Peyer's patch (tissue), 4 donors: Measurements from ENCODE around the gene STOML1.

Experiments
- CTCF ChIP-seq, 6 experiments: fragments of 450-650 bp in 4 of 6; fragments of 200-600 bp in 2 of 6; sonication (generic) in 1 of 6; IDR thresholded peaks; one replicate each; pipeline ENCODE4 v1.5.1; 2017 to 2019; ENCODE audit warnings: antibody characterized with exemption in 6 of 6, mild to moderate bottlenecking in 3 of 6, moderate library complexity in 1 of 6
- POLR2A ChIP-seq, 2 donors: fragments of 450-650 bp; IDR thresholded peaks; one replicate each; pipeline ENCODE4 v1.5.1; 2017; ENCODE audit warnings: antibody characterized with exemption in 2 of 2, mild to moderate bottlenecking in 2 of 2, moderate library complexity in 2 of 2

DNA sequence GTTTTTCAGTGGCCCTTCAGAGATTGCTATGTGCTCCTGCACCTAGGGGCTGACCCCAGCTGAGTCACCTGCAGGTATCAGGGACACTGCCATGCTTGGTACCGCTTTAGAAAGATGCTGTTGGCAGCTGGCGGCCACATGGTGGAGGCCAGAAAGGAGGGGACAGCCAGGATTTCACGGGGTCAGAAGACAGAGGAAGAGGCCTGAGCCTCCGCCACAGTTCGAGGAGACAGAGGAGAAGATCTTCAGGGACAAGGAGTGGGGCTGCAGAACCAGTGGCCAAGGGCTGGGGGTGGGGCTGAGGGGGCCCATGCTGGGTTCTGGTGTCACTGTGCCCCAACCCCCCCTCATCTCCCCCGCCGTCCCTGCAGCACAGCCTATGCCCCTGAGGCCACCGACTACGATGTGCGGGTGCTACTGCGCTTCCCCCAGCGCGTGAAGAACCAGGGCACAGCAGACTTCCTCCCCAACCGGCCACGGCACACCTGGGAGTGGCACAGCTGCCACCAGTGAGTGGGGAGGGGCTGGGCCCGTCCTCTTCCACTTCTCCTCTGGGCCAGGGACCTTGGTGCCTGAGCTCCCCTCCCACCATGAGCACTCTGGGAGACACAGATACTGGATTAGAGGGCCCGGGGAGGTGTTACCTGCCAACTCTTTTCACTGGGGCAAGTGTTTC is 45.9 kb downstream of the STOML1 start:
- no peak for TF ChIP-seq POLR2A (IDR thresholded peaks at IDR 0.05)
- TF ChIP-seq CTCF (IDR thresholded peaks at IDR 0.05): no peak
